ENCODE measurements around the gene AGAP1. TPM values are rescaled to one million over a fixed set of nuclear protein-coding genes. Genes with fewer than 3 reads are reported as not detected.

Gene AGAP1
- total and polyA plus RNA-seq, 7 donors: 4.2 to 21.6 (median 16.6) TPM

GRCh38 chr2:235936493-235936892 lies 442.6 kb downstream of the AGAP1 start:
- intact Hi-C loops (cut with DNase I): no loop called here
- no peak overlapping the region for H3K27ac ChIP-seq
- ATAC-seq: no peak
- no peaks in the 10 kb centered on the region for H3K9me3 ChIP-seq
- no peak for DNase-seq
- TF ChIP-seq CTCF (IDR thresholded peaks at IDR 0.05): peak; percentile 10
- 83 to 85% (median 84%) methylated on average over 8 of the region's 8 CpGs for WGBS, 3 donors
- H3K4me1 ChIP-seq: no peaks in the 10 kb centered on the region
- H3K27me3 ChIP-seq (ENCODE audit: insufficient read depth in 3 of 3, low read length in 2 of 3): no peaks in the 10 kb centered on the region
- no peak overlapping the region for H3K4me3 ChIP-seq
- H3K36me3 ChIP-seq (ENCODE audit: insufficient read depth in 1 of 2, low read depth in 1 of 2): no peaks in the 10 kb centered on the region

- ATAC-seq (no peak), DNase-seq (no peak)
- TF ChIP-seq CTCF (IDR thresholded peaks at IDR 0.05): no peak
- no peak overlapping the region for H3K4me3 ChIP-seq
- no peaks in the 10 kb centered on the region for H3K27me3 ChIP-seq (ENCODE audit: insufficient read depth in 3 of 3, low read length in 2 of 3)
- intact Hi-C loops (cut with DNase I): no loop called here
- 89 to 92% (median 91%) methylated on average over 10 of the region's 10 CpGs for WGBS, 3 donors
- H3K4me1 ChIP-seq: no peaks in the 10 kb centered on the region
- H3K27ac ChIP-seq: no peak overlapping the region
- H3K36me3 ChIP-seq (ENCODE audit: insufficient read depth in 1 of 2, low read depth in 1 of 2): no peaks in the 10 kb centered on the region
- no peaks in the 10 kb centered on the region for H3K9me3 ChIP-seq
Measured at GRCh38 chr2:235937087-235937486, 443.2 kb downstream of the AGAP1 start.

- Histone ChIP-seq H3K4me3 (no peak overlapping the region), H3K27me3 (ENCODE audit: insufficient read depth in 3 of 3, low read length in 2 of 3) (no peaks in the 10 kb centered on the region), H3K9me3 (no peaks in the 10 kb centered on the region), H3K36me3 (ENCODE audit: insufficient read depth in 1 of 2, low read depth in 1 of 2) (no peaks in the 10 kb centered on the region), H3K4me1 (no peaks in the 10 kb centered on the region), H3K27ac (no peak overlapping the region)
- 95 to 96% (median 95%) methylated on average over 12 of the region's 12 CpGs for WGBS, 3 donors
- intact Hi-C loops (cut with DNase I): no loop called here
- ATAC-seq: no peak
- no peak for TF ChIP-seq CTCF (IDR thresholded peaks at IDR 0.05)
- DNase-seq: no peak
Measured at GRCh38 chr2:235937526-235937925, 443.7 kb downstream of the AGAP1 start.

GRCh38 chr2:235937936-235938335 lies 444.1 kb downstream of the AGAP1 start:
- Histone ChIP-seq H3K4me3 (no peak overlapping the region), H3K4me1 (no peaks in the 10 kb centered on the region), H3K36me3 (ENCODE audit: insufficient read depth in 1 of 2, low read depth in 1 of 2) (no peaks in the 10 kb centered on the region), H3K9me3 (no peaks in the 10 kb centered on the region), H3K27ac (no peak overlapping the region), H3K27me3 (ENCODE audit: insufficient read depth in 3 of 3, low read length in 2 of 3) (no peaks in the 10 kb centered on the region)
- ATAC-seq (no peak), DNase-seq (no peak)
- no peak for TF ChIP-seq CTCF (IDR thresholded peaks at IDR 0.05)
- WGBS, 3 donors: 79 to 81% (median 80%) methylated on average over 12 of the region's 12 CpGs
- intact Hi-C loops (cut with DNase I): no loop called here

- no peaks in the 10 kb centered on the region for H3K36me3 ChIP-seq (ENCODE audit: insufficient read depth in 1 of 2, low read depth in 1 of 2)
- no peaks in the 10 kb centered on the region for H3K9me3 ChIP-seq
- 90 to 92% (median 90%) methylated on average over 14 of the region's 14 CpGs for WGBS, 3 donors
- H3K27ac ChIP-seq: no peak overlapping the region
- H3K4me3 ChIP-seq: no peak overlapping the region
- no peaks in the 10 kb centered on the region for H3K4me1 ChIP-seq
- TF ChIP-seq CTCF (IDR thresholded peaks at IDR 0.05): no peak
- ATAC-seq (no peak), DNase-seq (no peak)
- H3K27me3 ChIP-seq (ENCODE audit: insufficient read depth in 3 of 3, low read length in 2 of 3): no peaks in the 10 kb centered on the region
- intact Hi-C loops (cut with DNase I): no loop called here
Measured at GRCh38 chr2:235938611-235939010, 444.8 kb downstream of the AGAP1 start.
